MCF 10A (cell line): Measurements from ENCODE around the gene ZNF469. TPM values are rescaled to one million over a fixed set of nuclear protein-coding genes. Genes with fewer than 3 reads are reported as not detected.

Experiments used
- BruUV-seq: library from RNA; stranded (reverse); fragments of 400-500 nt; replicated peaks from 2 replicates; lab custom pipeline; 2021; lab: Mats Ljungman, UMichigan
- CTCF ChIA-PET: fragments of 300-600 bp; sonication (Branson Sonifier 250); formaldehyde crosslinking; extraction: SDS; loops from one replicate; lab custom pipeline; 2021; ENCODE audit warnings: antibody characterized with exemption, inconsistent platforms; lab: Yijun Ruan, JAX
- POLR2A ChIA-PET: fragments of 300-600, 350-650 bp; sonication (Branson Sonifier 250); formaldehyde crosslinking; extraction: SDS; loops from one replicate; lab custom pipeline; 2020; ENCODE audit warnings: antibody characterized with exemption, inconsistent platforms; lab: Yijun Ruan, JAX
- DNase-seq: peaks from one replicate; pipeline ENCODE4 v3.0.0-alpha.2; 2018; ENCODE audit not compliant: unreplicated experiment
- H3K27ac Mint-ChIP-seq: one replicate; pipeline ENCODE4 v1.8.0; 2022; ENCODE audit warnings: mild to moderate bottlenecking, low read depth, mixed read lengths; ENCODE audit not compliant: unreplicated experiment
- H3K27me3 Mint-ChIP-seq: one replicate; pipeline ENCODE4 v1.8.0; 2022; ENCODE audit warnings: mixed read lengths; ENCODE audit not compliant: insufficient read depth, unreplicated experiment
- H3K36me3 Mint-ChIP-seq: one replicate; pipeline ENCODE4 v1.8.0; 2022; ENCODE audit warnings: mild to moderate bottlenecking, moderate library complexity, mixed read lengths; ENCODE audit not compliant: insufficient read depth, unreplicated experiment
- H3K4me1 Mint-ChIP-seq: one replicate; pipeline ENCODE4 v1.8.0; 2022; ENCODE audit warnings: mixed read lengths; ENCODE audit not compliant: insufficient read depth, unreplicated experiment
- H3K4me3 Mint-ChIP-seq: one replicate; pipeline ENCODE4 v1.8.0; 2022; ENCODE audit warnings: mild to moderate bottlenecking, moderate library complexity, mixed read lengths; ENCODE audit not compliant: unreplicated experiment
- H3K9me3 Mint-ChIP-seq: one replicate; pipeline ENCODE4 v1.8.0; 2022; ENCODE audit warnings: mixed read lengths; ENCODE audit not compliant: unreplicated experiment
- intact Hi-C: fragments of 100-400 bp; cut with micrococcal nuclease; formaldehyde crosslinking; loops from 2 replicates; pipeline ENCODE4 v1.14.1; 2022
- total RNA-seq: library from RNA; stranded (reverse); gene quantifications from 2 replicates; pipeline ENCODE4 v1.2.3, GENCODE V29; 2022
- TF ChIP-seq, protein P1 (sequence below): fragments of 200-600 bp; IDR thresholded peaks from one replicate; pipeline ENCODE4 v1.8.0; 2022; ENCODE audit warnings: antibody characterized with exemption, mild to moderate bottlenecking; ENCODE audit not compliant: unreplicated experiment

The ZNF469 gene
- total RNA-seq, 1 experiment from 2014 or later: not detected

GRCh38 chr16:88414521-88415380 is 32.0 kb downstream of the ZNF469 start:
- CTCF ChIA-PET: no interaction called here
- Mint-ChIP-seq H3K27me3 (no peaks in the 10 kb centered on the region), H3K27ac (no peak overlapping the region), H3K4me1 (no peaks in the 10 kb centered on the region), H3K36me3 (no peaks in the 10 kb centered on the region), H3K4me3 (no peak overlapping the region), H3K9me3 (no peaks in the 10 kb centered on the region)
- no peak for DNase-seq
- POLR2A ChIA-PET: no interaction called here
- TF ChIP-seq, protein P1, sequence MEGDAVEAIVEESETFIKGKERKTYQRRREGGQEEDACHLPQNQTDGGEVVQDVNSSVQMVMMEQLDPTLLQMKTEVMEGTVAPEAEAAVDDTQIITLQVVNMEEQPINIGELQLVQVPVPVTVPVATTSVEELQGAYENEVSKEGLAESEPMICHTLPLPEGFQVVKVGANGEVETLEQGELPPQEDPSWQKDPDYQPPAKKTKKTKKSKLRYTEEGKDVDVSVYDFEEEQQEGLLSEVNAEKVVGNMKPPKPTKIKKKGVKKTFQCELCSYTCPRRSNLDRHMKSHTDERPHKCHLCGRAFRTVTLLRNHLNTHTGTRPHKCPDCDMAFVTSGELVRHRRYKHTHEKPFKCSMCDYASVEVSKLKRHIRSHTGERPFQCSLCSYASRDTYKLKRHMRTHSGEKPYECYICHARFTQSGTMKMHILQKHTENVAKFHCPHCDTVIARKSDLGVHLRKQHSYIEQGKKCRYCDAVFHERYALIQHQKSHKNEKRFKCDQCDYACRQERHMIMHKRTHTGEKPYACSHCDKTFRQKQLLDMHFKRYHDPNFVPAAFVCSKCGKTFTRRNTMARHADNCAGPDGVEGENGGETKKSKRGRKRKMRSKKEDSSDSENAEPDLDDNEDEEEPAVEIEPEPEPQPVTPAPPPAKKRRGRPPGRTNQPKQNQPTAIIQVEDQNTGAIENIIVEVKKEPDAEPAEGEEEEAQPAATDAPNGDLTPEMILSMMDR: no peak
- intact Hi-C loops: no loop called here
- BruUV-seq: no TSS peak

DNA sequence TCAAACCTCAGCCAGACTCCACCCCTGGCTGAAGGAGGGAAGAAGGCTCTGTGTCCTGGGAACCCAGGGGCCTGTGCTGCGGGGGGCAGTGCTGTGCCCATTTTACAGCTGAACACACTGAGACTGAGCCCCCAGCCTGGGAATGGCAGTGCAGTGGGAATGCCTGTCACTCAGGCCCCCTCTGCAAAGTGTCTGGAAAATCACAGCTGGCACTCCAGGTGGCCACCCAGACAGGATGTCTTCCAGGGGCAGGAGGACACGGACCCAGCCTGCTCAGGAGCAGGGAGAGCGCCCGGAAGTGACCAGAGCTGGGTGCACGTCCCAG is 32.6 kb downstream of the ZNF469 start:
- BruUV-seq: no TSS peak
- Mint-ChIP-seq H3K36me3 (no peaks in the 10 kb centered on the region), H3K4me1 (no peaks in the 10 kb centered on the region), H3K27ac (no peak overlapping the region), H3K27me3 (no peaks in the 10 kb centered on the region), H3K4me3 (no peak overlapping the region), H3K9me3 (no peaks in the 10 kb centered on the region)
- no peak for DNase-seq
- ChIA-PET CTCF (no interaction called here), POLR2A (no interaction called here)
- intact Hi-C loops: no loop called here
- TF ChIP-seq, protein P1: no peak

GRCh38 chr16:88415713-88416323 is 33.1 kb downstream of the ZNF469 start:
- H3K36me3 Mint-ChIP-seq: no peaks in the 10 kb centered on the region
- ChIA-PET CTCF (no interaction called here), POLR2A (no interaction called here)
- BruUV-seq: no TSS peak
- no peaks in the 10 kb centered on the region for H3K4me1 Mint-ChIP-seq
- H3K9me3 Mint-ChIP-seq: no peaks in the 10 kb centered on the region
- H3K4me3 Mint-ChIP-seq: no peak overlapping the region
- TF ChIP-seq, protein P1: no peak
- intact Hi-C loops: no loop called here
- H3K27ac Mint-ChIP-seq: no peak overlapping the region
- H3K27me3 Mint-ChIP-seq: no peaks in the 10 kb centered on the region
- DNase-seq: no peak

DNA sequence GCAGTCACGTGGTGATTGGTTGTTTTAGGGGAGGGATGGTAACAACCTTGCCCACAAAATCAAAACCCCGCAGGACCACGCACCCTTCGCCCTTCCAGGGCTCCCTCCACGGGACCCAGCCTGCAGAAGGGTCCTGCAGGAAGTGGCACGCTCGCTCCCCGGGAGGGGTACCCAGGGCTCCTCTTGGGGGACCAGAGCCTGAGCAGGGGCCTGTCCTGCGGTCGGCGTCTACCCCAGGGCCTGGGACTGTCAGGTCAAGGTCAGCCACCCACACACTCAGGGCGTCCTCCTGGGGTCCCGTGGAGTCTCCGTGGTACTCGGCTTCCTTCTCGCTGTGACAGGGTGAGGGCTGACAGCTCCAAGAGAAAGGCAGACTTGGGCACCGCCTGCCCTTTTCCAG is 33.9 kb downstream of the ZNF469 start:
- intact Hi-C loops: no loop called here
- Mint-ChIP-seq H3K4me1 (no peaks in the 10 kb centered on the region), H3K27ac (no peak overlapping the region), H3K36me3 (no peaks in the 10 kb centered on the region), H3K27me3 (no peaks in the 10 kb centered on the region), H3K4me3 (no peak overlapping the region), H3K9me3 (no peaks in the 10 kb centered on the region)
- TF ChIP-seq, protein P1: no peak
- no TSS peak for BruUV-seq
- ChIA-PET POLR2A (no interaction called here), CTCF (no interaction called here)
- DNase-seq: no peak
